Esophagus squamous epithelium (tissue), 5 donors: ENCODE measurements around the gene EXOC1L. TPM values are rescaled to one million over a fixed set of nuclear protein-coding genes. Genes with fewer than 3 reads are reported as not detected.

Source experiments
- DNase-seq: peaks from one replicate; lab custom pipeline; 2025; lab: John Stamatoyannopoulos, UW
- H3K27ac ChIP-seq, 4 donors: fragments of 200-600 bp; sonication (generic); one replicate each; pipeline ENCODE4 v1.5.1; 2016 to 2019; ENCODE audit warnings: mild to moderate bottlenecking in 1 of 4
- H3K27me3 ChIP-seq, 4 donors: fragments of 200-600 bp; sonication (generic); 1 replicate in 3 of 4; 2 replicates in 1 of 4; pipeline versions ENCODE4 v1.5.1 to v1.6.0; 2017 to 2021; ENCODE audit warnings: antibody characterized with exemption in 1 of 4
- H3K36me3 ChIP-seq, 3 donors: fragments of 200-600 bp; sonication (generic); one replicate each; pipeline ENCODE4 v1.5.1; 2016 to 2019
- H3K4me1 ChIP-seq, 3 donors: fragments of 200-600 bp; sonication (generic); one replicate each; pipeline ENCODE4 v1.5.1; 2017 to 2019
- H3K4me3 ChIP-seq, 4 donors: fragments of 200-600 bp; sonication (generic); 1 replicate in 3 of 4; 2 replicates in 1 of 4; pipeline ENCODE4 v1.5.1; 2016 to 2019; ENCODE audit warnings: mild to moderate bottlenecking in 2 of 4, moderate library complexity in 1 of 4
- H3K9me3 ChIP-seq, 3 donors: fragments of 200-600 bp; sonication (generic); one replicate each; pipeline ENCODE4 v1.5.1; 2016 to 2019
- POLR2A ChIP-seq, 4 donors: fragments of 450-650 bp; IDR thresholded peaks; one replicate each; pipeline ENCODE4 v1.6.1; 2017; ENCODE audit warnings: antibody characterized with exemption in 4 of 4, mild to moderate bottlenecking in 4 of 4, moderate library complexity in 3 of 4
- WGBS, 2 donors: methylation state at CpG; one replicate each; pipeline ENCODE4 v1.1.5; 2018; 5-methylcytosine and 5-hydroxymethylcytosine counted together
- intact Hi-C: fragments of 100-400 bp; cut with DNase I; formaldehyde crosslinking; loops from one replicate; pipeline ENCODE4 v1.15.0; 2022
- total RNA-seq, 4 donors: library from RNA; depleted of rRNA; stranded (reverse); fragments of >200 nt; gene quantifications; one replicate each; pipeline ENCODE4 v1.1.0, GENCODE V29; 2016
- TF ChIP-seq, protein P1 (sequence below), 6 experiments: fragments of 450-650 bp in 4 of 6; fragments of 200-600 bp in 2 of 6; sonication (generic) in 2 of 6; IDR thresholded peaks; one replicate each; pipeline ENCODE4 v1.5.1; 2016 to 2019; ENCODE audit warnings: antibody characterized with exemption in 6 of 6, mild to moderate bottlenecking in 4 of 6, moderate library complexity in 4 of 6
- donor health status: DM: yes; HTN: yes; CAD: no.

The EXOC1L gene, protein sequence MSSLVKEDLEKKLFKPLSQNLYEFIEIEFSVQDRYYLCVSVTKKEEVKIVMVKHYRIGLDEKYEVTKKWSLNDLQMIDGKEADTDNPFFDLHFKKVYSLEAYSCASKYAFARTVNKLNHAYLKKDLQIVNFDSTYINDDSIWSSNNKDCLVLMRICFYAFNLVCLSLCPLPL
- not detected for total RNA-seq

DNA sequence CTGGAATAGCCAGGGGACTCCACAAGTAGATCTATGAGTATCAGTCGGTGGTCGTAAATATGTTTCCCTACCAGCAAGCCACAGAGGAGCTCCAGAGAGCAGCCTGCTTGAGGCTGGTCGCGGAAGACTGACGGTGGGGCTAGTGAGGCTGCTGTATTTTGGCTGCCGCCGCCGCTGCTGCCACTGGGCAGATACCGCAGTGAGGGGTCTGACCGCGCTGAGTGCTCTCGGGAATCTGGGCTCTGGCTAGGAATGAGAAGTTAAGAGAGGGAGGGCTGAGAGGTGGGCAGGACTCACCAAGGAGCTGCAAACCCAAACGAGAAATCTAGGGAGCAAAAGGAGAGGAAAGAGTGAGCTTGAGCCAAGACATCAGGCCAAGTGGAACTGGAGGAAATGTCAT is at the start of gene EXOC1L:
Gene EXOC1L (plus strand): TSS at position 157 of the 400 bp plus-strand sequence. CDS start 237 bp downstream, at position 394.
- no peak for TF ChIP-seq POLR2A (IDR thresholded peaks at IDR 0.05)
- TF ChIP-seq, protein P1, sequence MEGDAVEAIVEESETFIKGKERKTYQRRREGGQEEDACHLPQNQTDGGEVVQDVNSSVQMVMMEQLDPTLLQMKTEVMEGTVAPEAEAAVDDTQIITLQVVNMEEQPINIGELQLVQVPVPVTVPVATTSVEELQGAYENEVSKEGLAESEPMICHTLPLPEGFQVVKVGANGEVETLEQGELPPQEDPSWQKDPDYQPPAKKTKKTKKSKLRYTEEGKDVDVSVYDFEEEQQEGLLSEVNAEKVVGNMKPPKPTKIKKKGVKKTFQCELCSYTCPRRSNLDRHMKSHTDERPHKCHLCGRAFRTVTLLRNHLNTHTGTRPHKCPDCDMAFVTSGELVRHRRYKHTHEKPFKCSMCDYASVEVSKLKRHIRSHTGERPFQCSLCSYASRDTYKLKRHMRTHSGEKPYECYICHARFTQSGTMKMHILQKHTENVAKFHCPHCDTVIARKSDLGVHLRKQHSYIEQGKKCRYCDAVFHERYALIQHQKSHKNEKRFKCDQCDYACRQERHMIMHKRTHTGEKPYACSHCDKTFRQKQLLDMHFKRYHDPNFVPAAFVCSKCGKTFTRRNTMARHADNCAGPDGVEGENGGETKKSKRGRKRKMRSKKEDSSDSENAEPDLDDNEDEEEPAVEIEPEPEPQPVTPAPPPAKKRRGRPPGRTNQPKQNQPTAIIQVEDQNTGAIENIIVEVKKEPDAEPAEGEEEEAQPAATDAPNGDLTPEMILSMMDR (IDR thresholded peaks at IDR 0.05) = no peak
- no peaks in the 10 kb centered on the region for H3K36me3 ChIP-seq
- intact Hi-C loops = no loop called here
- no peaks in the 10 kb centered on the region for H3K9me3 ChIP-seq
- no peak for DNase-seq
- WGBS, 2 donors = 29 to 31% methylated on average over 8 to 13 of the region's 13 CpGs
- peak within 1 kb of the TSS in 3 of 4 donors; percentile 21 to 49 (median 22) for H3K4me3 ChIP-seq
- no peak within 1 kb of the TSS for H3K27ac ChIP-seq
- peaks cover 0 to 6% (median 0%) of the 10 kb centered on the region in 4 donors for H3K27me3 ChIP-seq
- H3K4me1 ChIP-seq = peaks cover 0 to 13% (median 0%) of the 10 kb centered on the region in 3 donors

DNA sequence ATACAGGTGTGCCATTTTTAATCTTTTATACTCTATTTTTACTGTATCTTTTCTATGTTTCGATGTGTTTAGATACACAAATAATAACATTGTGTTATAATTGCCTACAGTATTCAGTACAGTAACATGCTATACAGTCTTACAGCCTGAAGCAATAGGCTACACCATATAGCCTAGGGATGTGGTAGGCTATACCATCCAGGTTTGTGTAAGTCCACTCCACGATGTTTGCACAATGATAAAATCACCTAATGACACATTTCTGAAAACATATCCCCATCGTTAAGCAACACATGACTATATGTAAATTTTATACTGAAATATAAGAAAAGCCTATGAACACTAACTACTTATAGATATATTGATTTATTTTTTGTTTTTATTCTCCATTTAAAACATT is 48.9 kb upstream of the EXOC1L start:
- Histone ChIP-seq H3K4me1 (no peaks in the 10 kb centered on the region), H3K27ac (no peak overlapping the region), H3K36me3 (no peaks in the 10 kb centered on the region), H3K27me3 (no peaks in the 10 kb centered on the region), H3K9me3 (no peaks in the 10 kb centered on the region), H3K4me3 (no peak overlapping the region)
- WGBS, 2 donors = 64 to 80% methylated on average over 3 of the region's 3 CpGs
- intact Hi-C loops = no loop called here
- no peak for TF ChIP-seq POLR2A (IDR thresholded peaks at IDR 0.05)
- TF ChIP-seq, protein P1 (IDR thresholded peaks at IDR 0.05) = no peak
- no peak for DNase-seq

DNA sequence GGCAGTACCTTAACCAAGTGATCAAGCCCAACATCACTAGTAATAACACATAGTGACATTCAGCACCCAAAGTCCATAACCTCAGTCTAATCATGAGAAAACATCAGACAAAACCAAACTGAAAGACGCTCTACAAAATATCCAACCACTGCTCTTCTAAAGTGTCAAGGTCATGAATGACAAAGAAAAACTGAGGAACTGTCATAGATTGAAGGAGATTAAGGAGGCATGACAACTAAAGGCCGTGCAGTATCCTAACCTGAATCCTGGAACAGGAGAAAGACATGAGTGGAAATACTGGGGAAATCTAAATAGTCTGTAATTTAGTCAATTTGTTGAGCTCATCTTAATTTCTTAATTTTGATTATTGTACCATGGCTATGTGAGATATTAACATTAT is 38.2 kb upstream of the EXOC1L start:
- Histone ChIP-seq H3K27me3 (no peaks in the 10 kb centered on the region), H3K36me3 (no peaks in the 10 kb centered on the region), H3K9me3 (no peaks in the 10 kb centered on the region), H3K27ac (no peak overlapping the region), H3K4me1 (peaks cover 0 to 20% (median 0%) of the 10 kb centered on the region in 3 donors), H3K4me3 (no peak overlapping the region)
- no peak for DNase-seq
- TF ChIP-seq, protein P1 (IDR thresholded peaks at IDR 0.05) = no peak
- TF ChIP-seq POLR2A (IDR thresholded peaks at IDR 0.05) = no peak
- intact Hi-C loops = no loop called here
- 81 to 88% methylated on average over 2 of the region's 2 CpGs for WGBS, 2 donors

DNA sequence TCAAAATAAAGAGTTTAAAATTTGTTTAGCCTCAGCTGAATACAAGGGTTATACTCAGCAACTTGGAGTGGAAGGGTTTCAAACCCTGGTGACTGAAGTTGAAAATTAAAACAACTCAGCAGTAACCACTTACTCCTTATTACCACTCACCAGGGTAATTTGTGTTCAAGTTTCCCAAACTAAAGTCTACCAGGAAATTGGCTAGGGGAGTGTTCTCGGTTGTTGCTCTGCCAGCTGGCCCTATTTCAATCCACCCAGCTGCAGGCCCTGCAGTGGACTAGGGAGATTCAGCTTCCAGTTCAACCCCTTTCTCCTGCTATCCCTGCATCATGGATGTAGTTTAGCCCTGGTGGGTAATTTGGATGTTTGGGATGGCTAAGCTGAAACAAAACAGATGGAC is 37.8 kb upstream of the EXOC1L start:
- Histone ChIP-seq H3K27me3 (no peaks in the 10 kb centered on the region), H3K27ac (no peak overlapping the region), H3K9me3 (no peaks in the 10 kb centered on the region), H3K36me3 (no peaks in the 10 kb centered on the region), H3K4me3 (no peak overlapping the region), H3K4me1 (peaks cover 0 to 20% (median 0%) of the 10 kb centered on the region in 3 donors)
- TF ChIP-seq, protein P1 (IDR thresholded peaks at IDR 0.05) = no peak
- TF ChIP-seq POLR2A (IDR thresholded peaks at IDR 0.05) = no peak
- intact Hi-C loops = no loop called here
- DNase-seq = no peak
- WGBS, 2 donors = 15% methylated on average over 1 of the region's 1 CpG; no CpG with 5 or more reads in 1 of the 2 donors

DNA sequence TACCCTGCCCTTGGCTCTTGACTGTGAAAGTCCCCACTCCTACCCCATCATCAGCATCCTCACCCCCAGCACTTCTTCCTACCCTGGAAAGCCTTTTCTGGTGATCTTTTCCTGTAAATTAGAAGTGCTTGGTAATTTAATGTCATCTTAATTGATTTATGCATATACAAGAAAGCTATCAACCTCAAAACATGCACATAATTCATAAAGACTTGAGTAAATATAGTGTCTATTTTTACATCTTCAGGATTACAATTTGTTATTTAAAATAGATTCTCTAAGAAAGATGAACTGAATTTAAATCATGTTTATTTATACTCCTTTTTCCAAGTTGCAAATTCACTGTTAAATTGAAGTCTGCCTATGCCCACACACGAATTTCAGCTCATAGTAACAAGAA is 36.0 kb upstream of the EXOC1L start:
- TF ChIP-seq, protein P1 (IDR thresholded peaks at IDR 0.05) = no peak
- TF ChIP-seq POLR2A (IDR thresholded peaks at IDR 0.05) = no peak
- H3K27me3 ChIP-seq = no peaks in the 10 kb centered on the region
- no peak for DNase-seq
- no peak overlapping the region for H3K4me3 ChIP-seq
- H3K27ac ChIP-seq = no peak overlapping the region
- no peaks in the 10 kb centered on the region for H3K9me3 ChIP-seq
- H3K4me1 ChIP-seq = peaks cover 0 to 20% (median 0%) of the 10 kb centered on the region in 3 donors
- intact Hi-C loops = no loop called here
- WGBS, 2 donors = 23 to 69% methylated on average over 1 of the region's 1 CpG
- H3K36me3 ChIP-seq = no peaks in the 10 kb centered on the region
